HCT116 (cell line): ENCODE measurements around the gene OTOG.

Experiments used
- POLR2A ChIP-seq: IDR thresholded peaks from 2 replicates; pipeline ENCODE4 v1.7.0; 2011; ENCODE audit warnings: borderline replicate concordance; ENCODE audit not compliant: insufficient read depth, insufficient read length; ENCODE audit errors: extremely low read depth
- TF ChIP-seq, protein P1 (sequence below), 3 experiments: fragments of 200-600 bp in 1 of 3; sonication (generic) in 1 of 3; IDR thresholded peaks in 2 of 3; conservative IDR thresholded peaks in 1 of 3; 2 replicates each; pipeline ENCODE4 v1.5.1; 2012 to 2017; ENCODE audit warnings: low read depth in 2 of 3, low read length in 2 of 3, antibody characterized with exemption in 1 of 3, borderline replicate concordance in 1 of 3, control low read depth in 1 of 3, mild to moderate bottlenecking in 1 of 3, mixed read lengths in 1 of 3, mixed run types in 1 of 3, moderate library complexity in 1 of 3; ENCODE audit not compliant: insufficient read depth in 1 of 3

DNA sequence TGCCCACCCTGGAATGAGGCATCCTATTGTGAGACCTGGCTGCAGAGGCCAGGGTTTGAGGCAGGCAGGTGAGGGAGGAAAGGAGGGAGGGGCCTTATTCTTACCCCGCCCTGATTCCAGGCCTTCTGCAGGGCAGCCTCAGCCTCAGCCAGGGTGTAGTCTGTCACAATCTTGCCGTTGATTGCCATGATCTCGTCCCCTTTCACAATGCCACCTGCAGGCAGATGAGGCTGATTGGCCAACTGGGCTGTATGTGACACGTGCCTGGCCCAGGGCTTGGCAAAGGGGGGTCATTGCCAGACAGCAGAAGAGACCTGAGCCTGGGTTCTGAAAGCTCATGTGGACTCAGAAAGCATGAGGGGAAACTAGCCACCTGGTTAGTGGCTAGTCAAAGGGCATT is 49.0 kb upstream of the OTOG start:
- no peak for TF ChIP-seq POLR2A
- TF ChIP-seq, protein P1, sequence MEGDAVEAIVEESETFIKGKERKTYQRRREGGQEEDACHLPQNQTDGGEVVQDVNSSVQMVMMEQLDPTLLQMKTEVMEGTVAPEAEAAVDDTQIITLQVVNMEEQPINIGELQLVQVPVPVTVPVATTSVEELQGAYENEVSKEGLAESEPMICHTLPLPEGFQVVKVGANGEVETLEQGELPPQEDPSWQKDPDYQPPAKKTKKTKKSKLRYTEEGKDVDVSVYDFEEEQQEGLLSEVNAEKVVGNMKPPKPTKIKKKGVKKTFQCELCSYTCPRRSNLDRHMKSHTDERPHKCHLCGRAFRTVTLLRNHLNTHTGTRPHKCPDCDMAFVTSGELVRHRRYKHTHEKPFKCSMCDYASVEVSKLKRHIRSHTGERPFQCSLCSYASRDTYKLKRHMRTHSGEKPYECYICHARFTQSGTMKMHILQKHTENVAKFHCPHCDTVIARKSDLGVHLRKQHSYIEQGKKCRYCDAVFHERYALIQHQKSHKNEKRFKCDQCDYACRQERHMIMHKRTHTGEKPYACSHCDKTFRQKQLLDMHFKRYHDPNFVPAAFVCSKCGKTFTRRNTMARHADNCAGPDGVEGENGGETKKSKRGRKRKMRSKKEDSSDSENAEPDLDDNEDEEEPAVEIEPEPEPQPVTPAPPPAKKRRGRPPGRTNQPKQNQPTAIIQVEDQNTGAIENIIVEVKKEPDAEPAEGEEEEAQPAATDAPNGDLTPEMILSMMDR (IDR thresholded peaks at IDR 0.05 in 2 of 3, conservative IDR thresholded peaks at IDR 0.05 in 1 of 3; ENCODE audit: borderline replicate concordance in 1 of 3, insufficient read depth in 1 of 3, low read depth in 2 of 3, low read length in 2 of 3) = 0 out of 6 replicates have a peak, but pooled peaks of 1 of the 3 experiments have one; percentile 14
